LNCaP clone FGC (cell line): ENCODE data around the gene INPP4B.

ENCODE experiments used
- DNase-seq: peaks from one replicate; pipeline ENCODE4 v3.0.0-alpha.2; 2011; ENCODE audit warnings: low read depth
- H3K4me3 ChIP-seq: 2 replicates; pipeline ENCODE4 v1.5.1; 2011; ENCODE audit warnings: mild to moderate bottlenecking, low read depth, low read length, control low read depth
- CTCF ChIP-seq: IDR thresholded peaks from 2 replicates; pipeline ENCODE4 v1.5.1; 2012; ENCODE audit warnings: mild to moderate bottlenecking; ENCODE audit not compliant: control insufficient read depth, insufficient read depth; ENCODE audit errors: extremely low read depth

INPP4B gene

GRCh38 chr4:142434519-142435224 is 411.4 kb downstream of the INPP4B start:
- no peak overlapping the region for H3K4me3 ChIP-seq
- no peak for TF ChIP-seq CTCF
- no peak for DNase-seq

- H3K4me3 ChIP-seq, result no peak overlapping the region
- DNase-seq, result no peak
- no peak for TF ChIP-seq CTCF
Observed at GRCh38 chr4:142428715-142429114, 417.4 kb downstream of the INPP4B start.

GRCh38 chr4:142427456-142427855 is 418.6 kb downstream of the INPP4B start:
- DNase-seq, result no peak
- no peak for TF ChIP-seq CTCF
- no peak overlapping the region for H3K4me3 ChIP-seq

- TF ChIP-seq CTCF, result no peak
- no peak for DNase-seq
- no peak overlapping the region for H3K4me3 ChIP-seq
Observed at GRCh38 chr4:142423861-142424260, 422.2 kb downstream of the INPP4B start.

- no peak for DNase-seq
- TF ChIP-seq CTCF, result no peak
- H3K4me3 ChIP-seq, result no peak overlapping the region
Observed at GRCh38 chr4:142420311-142421095, 425.6 kb downstream of the INPP4B start.

- TF ChIP-seq CTCF, result no peak
- no peak for DNase-seq
- no peak overlapping the region for H3K4me3 ChIP-seq
Observed at GRCh38 chr4:142419712-142420111, 426.4 kb downstream of the INPP4B start.
